ENCODE measurements around the gene JAK1. TPM values are rescaled to one million over a fixed set of nuclear protein-coding genes. Genes with fewer than 3 reads are reported as not detected.

The JAK1 gene
- total and polyA plus RNA-seq, 10 of the 15 experiments (the other 5 are each of a cell fraction or from before 2014, with no cell fraction given) = 9.6 to 45.5 (median 35.7) TPM

GRCh38 chr1:64950284-64950809 is 16.0 kb downstream of the JAK1 start:
- intact Hi-C loops (cut with micrococcal nuclease; ENCODE audit: unreplicated experiment) (no loop called here), in situ Hi-C loops (cut with MboI) (no loop called here)
- FAIRE-seq (no peak), DNase-seq (ENCODE audit: low read depth, low spot score) (no peak), ATAC-seq (no peak)
- Histone ChIP-seq H4K20me1 (ENCODE audit: control insufficient read depth, insufficient read depth) (peaks cover 2% of the 10 kb centered on the region; the same call in 1 of the 2 replicates), H3K4me2 (ENCODE audit: control insufficient read depth, insufficient read depth) (no peak overlapping the region), H2AFZ (ENCODE audit: control insufficient read depth, low read depth, low read length) (no peak overlapping the region), H3K36me3 (ENCODE audit: control insufficient read depth in 2 of 2, insufficient read depth in 2 of 2, low read length in 1 of 2) (no peaks in the 10 kb centered on the region), H3K9ac (ENCODE audit: control insufficient read depth, insufficient read depth, low read length) (no peak overlapping the region), H3K79me2 (ENCODE audit: control insufficient read depth, insufficient read depth, low read length) (peaks cover 38% of the 10 kb centered on the region), H3K27me3 (replicated peaks in 1 of 2; ENCODE audit: control insufficient read depth in 2 of 2, insufficient read depth in 2 of 2, low read length in 1 of 2) (no peaks in the 10 kb centered on the region), H3K9me3 (replicated peaks; ENCODE audit: control insufficient read depth, insufficient read depth, low read length) (no peaks in the 10 kb centered on the region), H3K4me3 (no peak overlapping the region), H3K27ac (ENCODE audit: control insufficient read depth, insufficient read depth) (no peak overlapping the region), H3K4me1 (ENCODE audit: control insufficient read depth, insufficient read depth, low read length) (peaks cover 28% of the 10 kb centered on the region)
- ChIA-PET POLR2A (no interaction called here), CTCF (no interaction called here), SMC1A (ENCODE audit: uncharacterized antibody, unreplicated experiment) (interaction anchor here (0.9 kb wide), 1 partner anchor 11 kb away, joined by 4 read pairs; no protein-coding TSS in a partner anchor), RAD21 (ENCODE audit: unreplicated experiment) (no interaction called here)
- no TSS peak for BruUV-seq (replicated peaks)
- TF ChIP-seq SMARCA5 (IDR thresholded peaks at IDR 0.05) = no peak
- TF ChIP-seq NBN (IDR thresholded peaks at IDR 0.05) = no peak
- no peak for TF ChIP-seq ESRRA (IDR thresholded peaks at IDR 0.05; ENCODE audit: low read length)
- TF ChIP-seq E2F4 (IDR thresholded peaks at IDR 0.05; ENCODE audit: low read depth, low read length) = no peak
- TF ChIP-seq CUX1 (IDR thresholded peaks at IDR 0.05; ENCODE audit: insufficient replicate concordance, low read depth, low read length) = no peak
- TF ChIP-seq SUPT20H (IDR thresholded peaks at IDR 0.05; ENCODE audit: borderline replicate concordance, control insufficient read depth, low read depth, low read length) = no peak
- TF ChIP-seq E4F1 (IDR thresholded peaks at IDR 0.05; ENCODE audit: borderline replicate concordance, partially characterized antibody) = no peak
- TF ChIP-seq WRNIP1 (IDR thresholded peaks at IDR 0.05; ENCODE audit: borderline replicate concordance, low read depth, low read length) = no peak
- TF ChIP-seq CBX5 (IDR thresholded peaks at IDR 0.05; ENCODE audit: low read depth) = no peak
- TF ChIP-seq CEBPZ (IDR thresholded peaks at IDR 0.05; ENCODE audit: low read depth, low read length) = no peak
- TF ChIP-seq NFXL1 (IDR thresholded peaks at IDR 0.05; ENCODE audit: borderline replicate concordance) = no peak
- TF ChIP-seq ZBED1 (IDR thresholded peaks at IDR 0.05; ENCODE audit: borderline replicate concordance) = no peak
- WGBS (ENCODE audit: insufficient coverage, insufficient replicate concordance, low lambda C conversion rate, missing lambda C conversion rate) = 92% methylated on average over 5 of the region's 6 CpGs
